Omental fat pad (tissue), 4 donors: ENCODE measurements around the gene PNPLA7. TPM values are rescaled to one million over a fixed set of nuclear protein-coding genes. Genes with fewer than 3 reads are reported as not detected.
"Not testable (repeated sequence)": the region's sequence is repeated elsewhere in the genome, so short reads cannot be mapped to it uniquely, and the experiment has no call there.

ENCODE experiments used
- ATAC-seq: fragments of 150-250 bp; one replicate; pipeline ENCODE4 v1.9.1; 2016; ENCODE audit warnings: mild to moderate bottlenecking, moderate library complexity; ENCODE audit not compliant: low FRiP score
- DNase-seq: peaks from one replicate; pipeline ENCODE4 v3.0.0-alpha.2; 2019; ENCODE audit warnings: low spot score
- total RNA-seq, 4 donors: library from RNA; depleted of rRNA; stranded (reverse); fragments of >200 nt; gene quantifications; one replicate each; pipeline ENCODE4 v1.1.0, GENCODE V29; 2016
- TF ChIP-seq, protein P1 (sequence below), 3 donors: fragments of 450-650 bp; IDR thresholded peaks; one replicate each; pipeline ENCODE4 v1.5.1; 2016 to 2017; ENCODE audit warnings: antibody characterized with exemption in 3 of 3, mild to moderate bottlenecking in 3 of 3, moderate library complexity in 2 of 3

PNPLA7 gene
- total RNA-seq, 4 donors from 2014 or later: 7.1 to 23.1 (median 13.9) TPM

DNA sequence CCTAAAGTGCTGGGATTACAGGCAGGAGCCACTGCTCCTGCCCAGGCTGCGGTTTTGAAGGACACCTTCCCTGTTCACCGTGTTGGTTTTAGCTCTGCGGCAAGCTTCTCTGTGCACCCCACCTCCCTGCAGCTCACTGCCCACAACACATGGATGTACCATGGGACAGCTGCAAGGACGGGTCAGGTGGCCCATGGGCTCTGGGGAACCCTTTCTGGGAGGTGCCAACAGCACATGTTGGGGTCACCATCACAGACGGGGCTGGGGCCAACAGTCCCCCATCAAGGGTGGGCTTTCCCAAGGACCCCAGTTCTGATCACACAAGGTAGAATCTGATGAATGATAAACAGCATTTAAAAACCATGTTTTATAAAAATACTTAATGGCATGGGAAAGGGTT is 134.8 kb downstream of the PNPLA7 start:
- no peak for ATAC-seq
- TF ChIP-seq, protein P1, sequence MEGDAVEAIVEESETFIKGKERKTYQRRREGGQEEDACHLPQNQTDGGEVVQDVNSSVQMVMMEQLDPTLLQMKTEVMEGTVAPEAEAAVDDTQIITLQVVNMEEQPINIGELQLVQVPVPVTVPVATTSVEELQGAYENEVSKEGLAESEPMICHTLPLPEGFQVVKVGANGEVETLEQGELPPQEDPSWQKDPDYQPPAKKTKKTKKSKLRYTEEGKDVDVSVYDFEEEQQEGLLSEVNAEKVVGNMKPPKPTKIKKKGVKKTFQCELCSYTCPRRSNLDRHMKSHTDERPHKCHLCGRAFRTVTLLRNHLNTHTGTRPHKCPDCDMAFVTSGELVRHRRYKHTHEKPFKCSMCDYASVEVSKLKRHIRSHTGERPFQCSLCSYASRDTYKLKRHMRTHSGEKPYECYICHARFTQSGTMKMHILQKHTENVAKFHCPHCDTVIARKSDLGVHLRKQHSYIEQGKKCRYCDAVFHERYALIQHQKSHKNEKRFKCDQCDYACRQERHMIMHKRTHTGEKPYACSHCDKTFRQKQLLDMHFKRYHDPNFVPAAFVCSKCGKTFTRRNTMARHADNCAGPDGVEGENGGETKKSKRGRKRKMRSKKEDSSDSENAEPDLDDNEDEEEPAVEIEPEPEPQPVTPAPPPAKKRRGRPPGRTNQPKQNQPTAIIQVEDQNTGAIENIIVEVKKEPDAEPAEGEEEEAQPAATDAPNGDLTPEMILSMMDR (IDR thresholded peaks at IDR 0.05): no peak

DNA sequence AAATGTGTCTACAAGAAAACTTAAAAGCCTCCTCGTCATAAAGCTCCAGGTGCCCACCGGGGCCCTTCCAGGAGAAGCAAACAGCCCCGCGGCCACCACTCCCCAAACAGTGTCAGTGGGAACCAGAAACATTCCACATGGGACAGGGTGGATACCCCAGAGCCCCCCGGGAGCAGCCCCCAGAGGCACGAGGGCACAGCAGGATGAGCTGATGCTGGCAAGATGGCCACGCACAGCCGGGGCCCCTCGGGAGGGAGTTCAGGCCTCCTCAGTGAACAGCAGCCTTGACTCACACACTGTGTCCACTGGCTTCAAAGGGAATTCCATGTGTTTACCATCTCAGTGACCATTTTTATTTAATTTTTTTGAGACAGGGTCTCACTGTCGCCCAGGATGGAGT is 137.8 kb downstream of the PNPLA7 start:
- DNase-seq (no peak), ATAC-seq (no peak)
- TF ChIP-seq, protein P1 (IDR thresholded peaks at IDR 0.05): no peak

More for the DNA sequence above, 134.8 kb downstream of the PNPLA7 start:
- DNase-seq: no peak

DNA sequence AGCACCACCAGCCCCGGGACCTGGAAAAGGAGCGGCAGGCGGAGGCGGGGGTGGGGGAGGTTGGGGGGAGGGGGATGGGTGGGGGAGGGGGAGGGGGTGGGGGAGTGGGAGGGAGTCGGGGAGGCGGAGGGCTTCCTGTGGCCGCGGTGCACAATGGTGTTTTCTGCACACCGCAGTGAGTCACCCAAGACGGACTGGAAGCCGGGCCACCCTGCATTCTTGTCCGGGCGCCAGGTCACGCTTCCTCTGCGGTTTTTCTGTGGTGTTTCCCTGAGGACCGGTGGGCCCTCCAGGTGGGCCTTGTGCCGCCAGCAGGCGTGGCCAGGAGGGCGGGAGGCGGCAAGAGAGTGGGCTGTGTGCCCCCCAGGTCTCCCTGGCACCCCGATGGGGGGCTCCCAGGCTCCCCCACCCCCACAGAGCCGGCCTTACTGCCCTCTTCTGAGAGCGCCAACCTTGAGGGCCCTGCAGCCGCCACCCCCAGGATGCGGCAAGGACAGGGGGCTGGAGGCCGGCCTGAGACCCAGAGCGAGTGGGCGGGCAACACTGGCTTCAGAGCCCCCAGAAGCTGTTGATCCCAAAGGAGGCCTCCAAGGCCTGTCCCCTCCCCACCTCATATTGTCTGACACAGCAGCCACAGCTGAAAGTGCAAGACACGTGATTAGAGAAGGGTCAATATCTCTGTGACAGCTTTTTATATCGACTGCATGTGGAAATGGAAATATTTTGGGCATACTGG is 138.4 kb downstream of the PNPLA7 start:
- TF ChIP-seq, protein P1 (IDR thresholded peaks at IDR 0.05): no peak
- DNase-seq (peak; percentile 55), ATAC-seq (peak; percentile 54)

DNA sequence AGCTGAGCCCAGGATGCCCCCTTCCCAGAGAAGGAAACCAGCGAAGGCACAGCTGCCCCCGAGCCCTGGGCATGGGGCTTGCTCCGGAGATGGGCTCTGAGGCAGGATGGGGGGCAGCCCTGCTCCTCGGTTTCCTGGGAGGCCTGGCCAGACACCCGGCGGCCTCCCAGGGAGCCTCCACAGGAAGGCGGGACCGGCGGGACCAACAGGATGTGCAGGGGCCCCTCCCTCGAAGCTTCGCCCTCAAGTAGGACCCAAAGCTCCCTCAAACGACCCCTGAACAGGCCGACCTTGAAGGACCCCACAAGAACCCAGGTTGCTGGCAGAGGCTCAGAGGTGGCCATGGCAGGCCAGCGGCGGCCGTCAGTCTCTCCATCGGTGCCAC is 138.9 kb downstream of the PNPLA7 start:
- TF ChIP-seq, protein P1 (IDR thresholded peaks at IDR 0.05): no peak
- no peak for DNase-seq
- no peak for ATAC-seq

DNA sequence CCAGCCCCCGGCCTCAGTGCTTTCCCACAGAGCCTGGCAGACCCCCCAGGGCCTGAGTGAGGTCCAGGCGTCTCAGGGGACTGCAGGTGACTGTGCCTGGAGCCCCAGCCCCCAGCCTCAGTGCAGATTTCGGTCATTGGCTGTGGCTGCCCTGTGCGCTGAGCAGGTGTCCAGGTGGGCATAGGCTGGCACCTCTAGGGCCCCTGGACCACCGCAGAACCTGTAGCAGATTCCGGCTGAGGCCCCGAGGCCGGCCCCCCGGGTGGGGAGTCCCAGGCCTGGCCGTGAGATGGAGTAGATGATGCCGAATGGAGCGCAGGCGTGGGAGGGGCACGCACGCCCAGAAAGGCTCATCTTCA is 139.3 kb downstream of the PNPLA7 start:
- DNase-seq: no peak
- TF ChIP-seq, protein P1 (IDR thresholded peaks at IDR 0.05): no peak

DNA sequence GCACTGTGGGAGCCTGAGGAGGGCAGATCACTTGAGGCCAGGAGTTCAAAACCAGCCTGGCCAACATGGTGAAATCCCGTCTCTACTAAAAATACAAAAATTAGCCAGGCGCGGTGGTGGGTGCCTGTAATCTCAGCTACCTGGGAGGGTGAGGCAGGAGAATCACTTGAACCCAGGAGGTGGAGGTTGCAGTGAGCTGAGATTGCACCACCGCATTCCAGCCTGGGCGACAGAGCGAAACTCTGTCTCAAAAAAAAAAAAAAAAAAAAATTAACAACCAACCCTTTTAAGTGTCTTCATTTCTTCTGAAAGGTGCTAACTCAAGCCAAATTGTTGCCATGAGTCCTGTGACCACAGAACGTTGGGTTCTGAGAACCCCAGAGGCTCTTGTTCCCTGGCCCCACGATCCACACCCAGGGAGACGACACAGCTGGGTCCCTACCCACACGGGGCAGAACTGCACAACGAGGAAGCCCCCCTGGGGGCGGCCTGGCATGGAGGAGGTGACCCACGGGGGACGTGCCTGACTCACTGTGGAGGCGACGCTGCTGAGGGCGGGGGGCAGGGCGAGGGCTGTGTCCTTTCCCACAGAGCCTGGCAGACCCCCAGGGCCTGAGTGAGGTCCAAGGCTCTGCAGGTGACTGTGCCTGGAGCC is 139.8 kb downstream of the PNPLA7 start:
- DNase-seq: not testable (repeated sequence)

More for the DNA sequence above, 139.3 kb downstream of the PNPLA7 start:
- no peak for ATAC-seq

More for the DNA sequence above, 139.8 kb downstream of the PNPLA7 start:
- ATAC-seq: not testable (repeated sequence)

Other genes starting within 250 kb of the PNPLA7 start
- gene NRARP, start 248.1 kb downstream of the PNPLA7 start, total RNA-seq: 10 to 100 TPM in 1 of 4 donors, 1 to 10 TPM in 3; 4.6 to 12.3 (median 7.2) TPM
- gene EXD3, start 127.2 kb downstream of the PNPLA7 start, total RNA-seq: 10 to 100 TPM in 3 of 4 donors, 1 to 10 TPM in 1; 8.3 to 18.3 (median 10.5) TPM
- 1 to 10 TPM in 3 of 4 donors, under 1 TPM in 1; 0.84 to 3.8 (median 2.1) TPM for gene NOXA1, start 127.0 kb downstream of the PNPLA7 start, total RNA-seq
- gene ENTPD8, start 109.0 kb downstream of the PNPLA7 start, total RNA-seq: not detected
- 10 to 100 TPM; 29.6 to 59.9 (median 31.5) TPM for gene NSMF, start 91.1 kb downstream of the PNPLA7 start, total RNA-seq
- 10 to 100 TPM; 41.2 to 82.9 (median 66.6) TPM for gene MRPL41, start 1.5 kb upstream of the PNPLA7 start, total RNA-seq
- gene DPH7, start 28.5 kb upstream of the PNPLA7 start, total RNA-seq: 10 to 100 TPM; 14.4 to 40.5 (median 29.1) TPM
- 10 to 100 TPM in 3 of 4 donors, 1 to 10 TPM in 1; 9.5 to 22.1 (median 11.7) TPM for gene ZMYND19, start 40.1 kb upstream of the PNPLA7 start, total RNA-seq
- 10 to 100 TPM; 23.4 to 39.2 (median 33.3) TPM for gene ARRDC1, start 55.3 kb upstream of the PNPLA7 start, total RNA-seq
- gene EHMT1, start 68.6 kb upstream of the PNPLA7 start, total RNA-seq: 100 to 1,000 TPM in 1 of 4 donors, 10 to 100 TPM in 3; 57.6 to 103 (median 76.8) TPM